Stimulated activated CD8-positive, alpha-beta memory T cell treated with anti-CD3 and anti-CD28 coated beads, Interleukin-7, amount 100 ng/mL, for 4 hours (primary cell): Measurements from ENCODE around the gene SYNJ1.
"Not testable (repeated sequence)": the region's sequence is repeated elsewhere in the genome, so short reads cannot be mapped to it uniquely, and the experiment has no call there.

Experiments
- DNase-seq, 2 donors: peaks; one replicate each; pipeline ENCODE4 v3.0.0-alpha.2; 2020; ENCODE audit warnings: low read depth in 2 of 2

Gene SYNJ1

GRCh38 chr21:32690085-32690484, 37.7 kb downstream of the SYNJ1 start:
- DNase-seq: no peak

GRCh38 chr21:32687643-32688345, 40.0 kb downstream of the SYNJ1 start:
- no peak for DNase-seq

- no peak for DNase-seq
Observed at GRCh38 chr21:32682696-32683474, 44.9 kb downstream of the SYNJ1 start.

GRCh38 chr21:32674731-32675130, 53.1 kb downstream of the SYNJ1 start:
- no peak for DNase-seq

- DNase-seq: no peak
Observed at GRCh38 chr21:32674038-32674437, 53.8 kb downstream of the SYNJ1 start.

GRCh38 chr21:32666258-32666657, 61.6 kb downstream of the SYNJ1 start:
- DNase-seq: no peak

- DNase-seq: not testable (repeated sequence)
Observed at GRCh38 chr21:32664095-32664494, 63.7 kb downstream of the SYNJ1 start.

- DNase-seq: not testable (repeated sequence)
Observed at GRCh38 chr21:32661981-32662380, 65.8 kb downstream of the SYNJ1 start.

- not testable (repeated sequence) for DNase-seq
Observed at GRCh38 chr21:32661026-32661782, 66.6 kb downstream of the SYNJ1 start.

- DNase-seq: no peak
Observed at GRCh38 chr21:32658524-32658923, 69.3 kb downstream of the SYNJ1 start.

- no peak for DNase-seq
Observed at GRCh38 chr21:32653326-32653901, 74.4 kb downstream of the SYNJ1 start.

- DNase-seq: no peak
Observed at GRCh38 chr21:32648165-32648564, 79.6 kb downstream of the SYNJ1 start.

GRCh38 chr21:32645261-32646182, 82.3 kb downstream of the SYNJ1 start:
- no peak for DNase-seq

GRCh38 chr21:32641710-32642698, 85.8 kb downstream of the SYNJ1 start:
- DNase-seq: no peak

- no peak for DNase-seq
Observed at GRCh38 chr21:32626621-32627196, 101.1 kb downstream of the SYNJ1 start.

- DNase-seq: not testable (repeated sequence)
Observed at GRCh38 chr21:32618218-32618617, 109.6 kb downstream of the SYNJ1 start.

GRCh38 chr21:32613436-32614043, 114.3 kb downstream of the SYNJ1 start:
- DNase-seq: no peak

- no peak for DNase-seq
Observed at GRCh38 chr21:32612999-32613337, 114.8 kb downstream of the SYNJ1 start.
